Measurements from ENCODE around the gene PLAU.

PLAU gene

DNA sequence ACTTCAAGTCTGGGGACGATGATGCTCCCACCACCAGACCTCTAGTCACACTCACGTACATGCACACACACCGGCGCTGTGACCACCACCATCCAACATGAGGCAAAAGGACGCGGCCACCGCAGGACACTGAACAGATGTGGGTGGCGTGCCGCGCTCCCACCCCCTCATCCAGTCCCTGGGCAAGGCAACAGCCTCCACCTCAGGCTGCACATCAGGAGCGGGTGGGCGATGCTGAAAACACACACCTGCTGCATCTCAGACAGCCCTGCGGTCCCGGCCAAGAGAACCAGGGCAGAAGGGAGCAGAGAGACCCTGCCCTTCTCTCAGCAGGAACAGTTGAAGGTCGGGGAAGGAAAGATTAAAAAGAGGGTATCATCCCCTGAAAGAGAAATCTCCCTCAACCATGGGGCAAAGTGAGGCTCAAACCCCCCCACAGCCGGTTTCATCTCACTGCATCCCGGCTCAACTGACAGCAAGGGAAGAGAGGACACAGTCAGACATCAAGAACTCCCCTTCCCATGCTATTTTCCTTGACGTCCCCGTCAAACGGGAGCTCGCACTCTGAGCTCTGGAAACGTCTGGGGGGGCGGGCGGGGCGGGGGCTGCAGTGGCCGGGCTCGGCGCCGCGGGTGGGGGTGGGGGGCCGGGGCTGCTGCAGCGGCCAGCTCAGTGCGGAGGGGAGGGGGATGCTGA lies 37.6 kb upstream of the PLAU start:
- Histone ChIP-seq H3K4me2 (peak overlapping the region; percentile 72), H4K20me1 (ENCODE audit: insufficient read depth) (0 out of 2 replicates have a peak, but pooled peaks cover 5% of the 10 kb centered on the region), H3K27ac (no peak overlapping the region), H3K4me1 (ENCODE audit: low read depth, poor library complexity, severe bottlenecking) (peaks cover 30% of the 10 kb centered on the region), H3K79me2 (ENCODE audit: insufficient read depth, low read depth) (peaks cover 52% of the 10 kb centered on the region), H3K9ac (peak overlapping the region; percentile 22; the same call in 1 of the 2 replicates), H3K4me3 (IDR thresholded peaks at IDR 0.05; ENCODE audit: insufficient read depth, low read depth, low read length) (no peak overlapping the region), H2AFZ (ENCODE audit: low read depth) (no peak overlapping the region), H3K36me3 (ENCODE audit: insufficient read depth) (peaks cover 4% of the 10 kb centered on the region; the same call in 1 of the 2 replicates), H3K27me3 (ENCODE audit: insufficient read depth, low read depth) (no peaks in the 10 kb centered on the region)
- TF ChIP-seq, protein P1, sequence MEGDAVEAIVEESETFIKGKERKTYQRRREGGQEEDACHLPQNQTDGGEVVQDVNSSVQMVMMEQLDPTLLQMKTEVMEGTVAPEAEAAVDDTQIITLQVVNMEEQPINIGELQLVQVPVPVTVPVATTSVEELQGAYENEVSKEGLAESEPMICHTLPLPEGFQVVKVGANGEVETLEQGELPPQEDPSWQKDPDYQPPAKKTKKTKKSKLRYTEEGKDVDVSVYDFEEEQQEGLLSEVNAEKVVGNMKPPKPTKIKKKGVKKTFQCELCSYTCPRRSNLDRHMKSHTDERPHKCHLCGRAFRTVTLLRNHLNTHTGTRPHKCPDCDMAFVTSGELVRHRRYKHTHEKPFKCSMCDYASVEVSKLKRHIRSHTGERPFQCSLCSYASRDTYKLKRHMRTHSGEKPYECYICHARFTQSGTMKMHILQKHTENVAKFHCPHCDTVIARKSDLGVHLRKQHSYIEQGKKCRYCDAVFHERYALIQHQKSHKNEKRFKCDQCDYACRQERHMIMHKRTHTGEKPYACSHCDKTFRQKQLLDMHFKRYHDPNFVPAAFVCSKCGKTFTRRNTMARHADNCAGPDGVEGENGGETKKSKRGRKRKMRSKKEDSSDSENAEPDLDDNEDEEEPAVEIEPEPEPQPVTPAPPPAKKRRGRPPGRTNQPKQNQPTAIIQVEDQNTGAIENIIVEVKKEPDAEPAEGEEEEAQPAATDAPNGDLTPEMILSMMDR (conservative IDR thresholded peaks at IDR 0.05; ENCODE audit: low read depth, low read length), result no peak

DNA sequence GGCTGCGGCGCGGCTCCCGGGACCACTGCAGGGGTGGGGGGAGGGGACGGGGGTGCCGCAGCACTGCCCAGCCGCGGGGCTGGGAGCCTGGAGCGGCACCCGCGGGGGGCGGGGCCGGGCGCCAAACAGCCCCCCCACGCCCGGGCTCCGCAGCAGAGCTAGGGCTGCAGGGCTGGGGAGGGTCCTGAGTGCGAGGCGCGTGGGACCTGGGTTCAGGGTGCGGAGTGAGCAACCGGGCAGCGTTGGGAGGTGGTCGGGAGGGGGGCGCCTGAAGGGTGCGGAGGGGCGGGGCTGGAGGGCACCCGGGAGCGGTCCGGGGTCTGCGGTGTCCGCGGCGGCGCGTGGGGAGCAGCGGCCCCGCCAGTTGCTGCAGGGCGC lies 37.1 kb upstream of the PLAU start:
- Histone ChIP-seq H3K27me3 (ENCODE audit: insufficient read depth, low read depth) (no peaks in the 10 kb centered on the region), H3K36me3 (ENCODE audit: insufficient read depth) (peaks cover 4% of the 10 kb centered on the region; the same call in 1 of the 2 replicates), H2AFZ (ENCODE audit: low read depth) (no peak overlapping the region), H3K4me3 (IDR thresholded peaks at IDR 0.05; ENCODE audit: insufficient read depth, low read depth, low read length) (no peak overlapping the region), H3K9ac (peak overlapping the region; percentile 33; the same call in 1 of the 2 replicates), H3K27ac (no peak overlapping the region), H3K4me1 (ENCODE audit: low read depth, poor library complexity, severe bottlenecking) (peaks cover 30% of the 10 kb centered on the region), H4K20me1 (ENCODE audit: insufficient read depth) (0 out of 2 replicates have a peak, but pooled peaks cover 5% of the 10 kb centered on the region), H3K79me2 (ENCODE audit: insufficient read depth, low read depth) (peaks cover 46% of the 10 kb centered on the region), H3K4me2 (no peak overlapping the region)
- TF ChIP-seq, protein P1 (conservative IDR thresholded peaks at IDR 0.05; ENCODE audit: low read depth, low read length), result no peak

DNA sequence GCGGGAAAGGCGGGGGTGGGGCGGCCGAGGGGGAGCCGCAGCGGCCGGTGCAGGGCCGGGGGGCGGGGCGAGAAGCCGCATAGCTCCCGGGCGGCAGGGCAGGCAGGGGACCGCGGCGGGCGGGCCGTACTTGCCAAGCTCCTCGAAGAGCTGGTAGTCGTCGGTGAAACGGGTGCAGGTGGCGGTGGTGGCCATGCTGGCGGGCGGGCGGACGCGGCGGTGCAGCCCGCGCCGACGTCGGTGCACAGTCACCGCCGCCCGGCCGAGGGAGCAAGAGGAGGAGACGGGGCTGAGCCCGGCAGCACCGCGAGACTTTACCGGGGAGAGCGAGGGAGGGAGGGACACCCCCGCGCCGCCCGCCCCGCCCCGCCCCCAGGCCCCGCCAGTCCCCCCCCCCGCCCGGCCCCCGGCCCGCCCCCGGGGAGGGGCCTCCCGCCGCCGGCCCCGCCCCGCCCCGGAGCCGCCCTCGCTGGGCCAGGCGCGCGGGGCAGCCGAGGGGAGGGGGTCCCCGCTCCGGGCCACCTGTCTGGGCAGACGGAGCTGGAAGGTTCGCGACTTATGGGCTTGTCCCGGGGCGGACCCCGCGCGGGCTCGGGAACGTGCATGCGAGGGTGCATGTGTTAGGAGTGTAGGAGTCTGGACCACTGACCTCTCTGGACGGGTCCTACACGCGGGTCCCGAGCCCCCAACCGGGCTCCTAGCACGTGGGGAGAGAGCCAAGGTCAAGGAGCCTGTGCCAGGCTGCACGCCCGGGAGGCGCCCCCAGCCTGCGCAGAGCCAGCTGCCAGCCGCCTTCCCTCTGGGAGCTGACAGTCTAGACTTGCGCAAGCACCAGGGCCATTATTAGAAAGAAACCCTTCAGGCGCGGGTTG lies 36.4 kb upstream of the PLAU start, which contains the start of gene CAMK2G:
Gene CAMK2G, minus strand, starts transcription at position 289 of the 872 bp plus-strand sequence. Its CDS starts 94 bp downstream, at position 195.
- 0 out of 2 replicates have a peak, but pooled peaks cover 5% of the 10 kb centered on the region for H4K20me1 ChIP-seq (ENCODE audit: insufficient read depth)
- H3K27me3 ChIP-seq (ENCODE audit: insufficient read depth, low read depth), result no peaks in the 10 kb centered on the region
- H3K4me2 ChIP-seq, result peak within 1 kb of the TSS; percentile 89
- peaks cover 40% of the 10 kb centered on the region for H3K79me2 ChIP-seq (ENCODE audit: insufficient read depth, low read depth)
- peaks cover 4% of the 10 kb centered on the region; the same call in 1 of the 2 replicates for H3K36me3 ChIP-seq (ENCODE audit: insufficient read depth)
- peaks cover 30% of the 10 kb centered on the region for H3K4me1 ChIP-seq (ENCODE audit: low read depth, poor library complexity, severe bottlenecking)
- TF ChIP-seq, protein P1 (conservative IDR thresholded peaks at IDR 0.05; ENCODE audit: low read depth, low read length), result no peak
- H3K27ac ChIP-seq, result no peak within 1 kb of the TSS
- H3K9ac ChIP-seq, result peak within 1 kb of the TSS; percentile 46; the same call in 1 of the 2 replicates
- H2AFZ ChIP-seq (ENCODE audit: low read depth), result peak within 1 kb of the TSS; percentile 85
- no peak within 1 kb of the TSS for H3K4me3 ChIP-seq (IDR thresholded peaks at IDR 0.05; ENCODE audit: insufficient read depth, low read depth, low read length)

DNA sequence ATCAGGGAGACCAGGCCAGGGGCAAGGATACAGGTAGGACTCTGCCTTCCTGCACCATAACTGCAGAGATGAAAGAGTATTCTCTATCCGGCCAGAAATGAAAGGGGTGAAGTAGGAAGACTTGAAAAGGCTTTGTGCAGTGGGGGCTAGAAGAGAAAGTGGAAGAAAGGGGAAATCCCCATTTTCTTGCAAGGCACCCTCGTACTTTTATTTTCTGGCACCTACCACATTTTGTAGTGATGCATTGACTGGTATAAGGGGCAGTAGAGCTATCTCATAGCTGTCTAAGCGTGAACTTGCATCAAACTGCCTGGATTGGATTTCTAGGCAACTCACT lies 35.8 kb upstream of the PLAU start:
- peak overlapping the region; percentile 89 for H3K4me2 ChIP-seq
- no peak overlapping the region for H3K27ac ChIP-seq
- H3K9ac ChIP-seq, result peak overlapping the region; percentile 46; the same call in 1 of the 2 replicates
- peaks cover 34% of the 10 kb centered on the region for H3K4me1 ChIP-seq (ENCODE audit: low read depth, poor library complexity, severe bottlenecking)
- 0 out of 2 replicates have a peak, but pooled peaks cover 5% of the 10 kb centered on the region for H4K20me1 ChIP-seq (ENCODE audit: insufficient read depth)
- peaks cover 34% of the 10 kb centered on the region for H3K79me2 ChIP-seq (ENCODE audit: insufficient read depth, low read depth)
- H3K27me3 ChIP-seq (ENCODE audit: insufficient read depth, low read depth), result no peaks in the 10 kb centered on the region
- H3K4me3 ChIP-seq (IDR thresholded peaks at IDR 0.05; ENCODE audit: insufficient read depth, low read depth, low read length), result no peak overlapping the region
- TF ChIP-seq, protein P1 (conservative IDR thresholded peaks at IDR 0.05; ENCODE audit: low read depth, low read length), result no peak
- peaks cover 4% of the 10 kb centered on the region; the same call in 1 of the 2 replicates for H3K36me3 ChIP-seq (ENCODE audit: insufficient read depth)
- peak overlapping the region; percentile 85 for H2AFZ ChIP-seq (ENCODE audit: low read depth)
